H9 (cell line): ENCODE results near the gene DOC2A. TPM values are rescaled to one million over a fixed set of nuclear protein-coding genes. Genes with fewer than 3 reads are reported as not detected.

Source experiments
- DNase-seq: peaks from one replicate; pipeline ENCODE4 v3.0.0-alpha.2; 2017
- H2AFZ ChIP-seq: one replicate; pipeline ENCODE4 v1.6.1; 2013; ENCODE audit warnings: mild to moderate bottlenecking, low read length, control low read depth, moderate library complexity
- H2AK5ac ChIP-seq: 2 replicates; pipeline ENCODE4 v1.6.1; 2013; ENCODE audit warnings: low read length, control low read depth, mixed read lengths; ENCODE audit not compliant: insufficient read length
- H2BK120ac ChIP-seq: one replicate; pipeline ENCODE4 v1.6.1; 2013; ENCODE audit warnings: low read depth, mild to moderate bottlenecking, low read length, control low read depth, inconsistent platforms; ENCODE audit not compliant: poor library complexity, severe bottlenecking
- H2BK12ac ChIP-seq: 2 replicates; pipeline ENCODE4 v1.6.1; 2013; ENCODE audit warnings: low read length, control low read depth, mixed read lengths, low read depth; ENCODE audit not compliant: insufficient read length
- H2BK15ac ChIP-seq: 2 replicates; pipeline ENCODE4 v1.6.1; 2013; ENCODE audit warnings: low read depth, low read length, control low read depth
- H2BK20ac ChIP-seq: one replicate; pipeline ENCODE4 v1.6.1; 2013; ENCODE audit warnings: low read depth, mild to moderate bottlenecking, low read length, control low read depth, inconsistent platforms; ENCODE audit not compliant: poor library complexity, severe bottlenecking
- H2BK5ac ChIP-seq: 2 replicates; pipeline ENCODE4 v1.6.1; 2013; ENCODE audit warnings: low read length, control low read depth, mixed read lengths; ENCODE audit not compliant: insufficient read length
- H3K14ac ChIP-seq: 2 replicates; pipeline ENCODE4 v1.6.1; 2013; ENCODE audit warnings: low read length, control low read depth; ENCODE audit not compliant: insufficient read depth
- H3K18ac ChIP-seq: 2 replicates; pipeline ENCODE4 v1.6.1; 2013; ENCODE audit warnings: low read depth, mild to moderate bottlenecking, mixed read lengths, low read length, control low read depth; ENCODE audit not compliant: insufficient read length
- H3K23ac ChIP-seq: 2 replicates; pipeline ENCODE4 v1.6.1; 2013; ENCODE audit warnings: low read length, control low read depth, mixed read lengths, low read depth; ENCODE audit not compliant: insufficient read length
- H3K23me2 ChIP-seq: 2 replicates; pipeline ENCODE4 v1.6.1; 2013; ENCODE audit warnings: low read depth, mild to moderate bottlenecking, mixed read lengths, low read length, control low read depth; ENCODE audit not compliant: insufficient read length, poor library complexity, severe bottlenecking
- H3K27ac ChIP-seq: 2 replicates; pipeline ENCODE4 v1.5.1; 2013; ENCODE audit warnings: low read length, control low read depth, mixed read lengths, low read depth; ENCODE audit not compliant: insufficient read length
- H3K27me3 ChIP-seq: 2 replicates; pipeline ENCODE4 v1.6.1; 2013; ENCODE audit warnings: low read length, control low read depth, inconsistent platforms; ENCODE audit not compliant: insufficient read depth
- H3K4ac ChIP-seq: 2 replicates; pipeline ENCODE4 v1.6.1; 2013; ENCODE audit warnings: low read depth, mild to moderate bottlenecking, control low read depth, inconsistent platforms, low read length, moderate library complexity
- H3K4me1 ChIP-seq: 2 replicates; pipeline ENCODE4 v1.6.1; 2013; ENCODE audit warnings: low read length, control low read depth, inconsistent platforms; ENCODE audit not compliant: insufficient read depth
- H3K4me2 ChIP-seq: 2 replicates; pipeline ENCODE4 v1.6.1; 2013; ENCODE audit warnings: low read length, control low read depth, mixed read lengths; ENCODE audit not compliant: insufficient read length, insufficient read depth
- H3K56ac ChIP-seq: 2 replicates; pipeline ENCODE4 v1.6.1; 2013; ENCODE audit warnings: low read depth, mild to moderate bottlenecking, mixed read lengths, low read length, control low read depth; ENCODE audit not compliant: insufficient read length
- H3K79me1 ChIP-seq: 2 replicates; pipeline ENCODE4 v1.6.1; 2013; ENCODE audit warnings: low read depth, mild to moderate bottlenecking, moderate library complexity, low read length, control low read depth, inconsistent platforms; ENCODE audit not compliant: insufficient read depth, poor library complexity, severe bottlenecking
- H3K79me2 ChIP-seq: 2 replicates; pipeline ENCODE4 v1.6.1; 2013; ENCODE audit warnings: low read length, control low read depth, inconsistent platforms; ENCODE audit not compliant: insufficient read depth
- H3K9ac ChIP-seq: 2 replicates; pipeline ENCODE4 v1.6.1; 2013; ENCODE audit warnings: low read length, control low read depth, mixed read lengths; ENCODE audit not compliant: insufficient read length; ENCODE audit errors: extremely low read depth
- H3K9me3 ChIP-seq: one replicate; pipeline ENCODE4 v1.6.1; 2013; ENCODE audit warnings: low read depth, low read length, inconsistent platforms; ENCODE audit not compliant: control insufficient read depth
- H3T11ph ChIP-seq: one replicate; pipeline ENCODE4 v1.6.1; 2013; ENCODE audit warnings: mild to moderate bottlenecking, low read length, control low read depth, inconsistent platforms
- H4K20me1 ChIP-seq: one replicate; pipeline ENCODE4 v1.6.1; 2013; ENCODE audit not compliant: control insufficient read depth, insufficient read length, insufficient read depth
- H4K5ac ChIP-seq: 2 replicates; pipeline ENCODE4 v1.6.1; 2013; ENCODE audit warnings: low read depth, mild to moderate bottlenecking, mixed read lengths, low read length, control low read depth; ENCODE audit not compliant: insufficient read length
- H4K8ac ChIP-seq: replicated peaks from 2 replicates; pipeline ENCODE4 v1.6.1; 2013; ENCODE audit warnings: low read length, control low read depth, mixed read lengths, low read depth; ENCODE audit not compliant: insufficient read length
- H4K91ac ChIP-seq: 2 replicates; pipeline ENCODE4 v1.6.1; 2013; ENCODE audit warnings: low read depth, mild to moderate bottlenecking, moderate library complexity, mixed read lengths, low read length, control low read depth; ENCODE audit not compliant: insufficient read length
- H3K27ac Mint-ChIP-seq, 3 experiments: 2 replicates in 2 of 3; 3 replicates in 1 of 3; pipeline ENCODE4 v1.8.0; 2020 to 2021; ENCODE audit warnings: mixed read lengths in 3 of 3, mild to moderate bottlenecking in 1 of 3, moderate library complexity in 1 of 3
- H3K27me3 Mint-ChIP-seq: 2 replicates; pipeline ENCODE4 v1.8.0; 2021; ENCODE audit warnings: low read depth, mild to moderate bottlenecking, moderate library complexity, mixed read lengths
- H3K36me3 Mint-ChIP-seq, 3 experiments: 2 replicates in 2 of 3; 3 replicates in 1 of 3; pipeline ENCODE4 v1.8.0; 2020 to 2021; ENCODE audit warnings: low read depth in 3 of 3, mixed read lengths in 3 of 3; ENCODE audit not compliant: insufficient read depth in 1 of 3
- H3K4me1 Mint-ChIP-seq, 2 experiments: 2 replicates each; pipeline ENCODE4 v1.8.0; 2020; ENCODE audit warnings: mixed read lengths in 2 of 2
- H3K4me3 Mint-ChIP-seq, 2 experiments: 2 replicates in 1 of 2; 3 replicates in 1 of 2; pipeline ENCODE4 v1.8.0; 2020 to 2021; ENCODE audit warnings: mild to moderate bottlenecking in 2 of 2, mixed read lengths in 2 of 2, moderate library complexity in 1 of 2
- H3K9me3 Mint-ChIP-seq, 2 experiments: 2 replicates in 1 of 2; 3 replicates in 1 of 2; pipeline ENCODE4 v1.8.0; 2020; ENCODE audit warnings: mild to moderate bottlenecking in 2 of 2, mixed read lengths in 2 of 2, moderate library complexity in 1 of 2
- WGBS: extraction: QIAGEN DNeasy Blood & Tissue Kit; methylation state at CpG from one replicate; pipeline ENCODE4 v1.1.7; 2013; ENCODE audit warnings: missing lambda C conversion rate, low lambda C conversion rate, mixed read lengths; ENCODE audit not compliant: insufficient read length; ENCODE audit errors: extremely low coverage; 5-methylcytosine and 5-hydroxymethylcytosine counted together
- total RNA-seq: library from RNA; stranded (reverse); gene quantifications from 2 replicates; pipeline ENCODE4 v1.2.1, GENCODE V29; 2021
- TF ChIP-seq, protein P1 (sequence below): fragments of 200-600 bp; sonication (generic); conservative IDR thresholded peaks from 3 replicates; pipeline ENCODE4 v1.8.0; 2021; ENCODE audit warnings: antibody characterized with exemption, mild to moderate bottlenecking

DOC2A gene
- total RNA-seq, 1 experiment from 2014 or later: 12.2 TPM

DNA sequence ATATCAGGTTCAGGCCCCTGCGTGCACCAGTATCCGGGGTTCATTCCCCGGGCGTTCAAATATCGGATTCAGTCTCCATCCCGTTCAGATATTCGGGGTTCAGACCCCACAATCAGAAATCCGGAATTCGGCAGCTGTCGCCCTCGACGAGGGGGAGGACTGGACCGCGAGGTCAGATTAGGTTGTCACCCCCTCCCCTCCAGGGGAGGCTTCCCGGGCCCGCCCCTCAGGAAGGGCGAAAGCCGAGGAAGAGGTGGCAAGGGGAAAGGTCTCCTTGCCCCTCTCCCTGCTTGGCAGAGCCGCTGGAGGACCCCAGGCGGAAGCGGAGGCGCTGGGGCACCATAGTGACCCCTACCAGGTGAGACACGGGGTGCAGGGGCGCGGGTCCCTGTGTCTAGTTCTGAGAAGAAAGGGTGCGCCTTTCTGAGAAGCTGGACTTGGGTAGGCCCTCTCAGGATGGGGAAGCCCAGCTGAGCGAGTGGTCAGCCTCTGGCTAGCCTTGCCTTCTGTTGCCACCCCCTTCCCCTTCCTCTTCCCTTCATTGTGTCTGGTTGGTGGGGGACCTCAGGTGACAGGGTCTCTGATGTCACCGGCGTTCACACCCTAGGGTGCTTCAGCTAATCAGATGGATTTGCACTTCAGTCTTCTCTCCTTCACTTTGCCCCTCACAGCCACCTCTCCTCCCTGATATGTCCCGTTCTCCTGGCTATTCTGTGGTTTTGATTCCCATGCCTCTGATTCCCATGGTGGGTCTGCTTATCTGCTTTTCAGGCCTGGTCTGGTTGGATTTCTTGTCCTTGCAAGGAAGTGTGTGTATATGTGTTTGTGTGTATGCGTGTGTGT lies 36.3 kb downstream of the DOC2A start:
- Histone ChIP-seq H2BK15ac (no peak overlapping the region), H3K9me3 (peaks cover 7% of the 10 kb centered on the region), H3K9ac (peak overlapping the region; percentile 49), H3K56ac (no peak overlapping the region), H4K20me1 (no peaks in the 10 kb centered on the region), H3K79me2 (peaks cover 5% of the 10 kb centered on the region; the same call in 1 of the 2 replicates), H4K5ac (no peak overlapping the region), H2AFZ (no peak overlapping the region), H2BK20ac (no peak overlapping the region), H2BK5ac (no peak overlapping the region), H2BK120ac (no peak overlapping the region), H3K79me1 (peaks cover 7% of the 10 kb centered on the region), H4K91ac (no peak overlapping the region), H2BK12ac (no peak overlapping the region), H3K23ac (no peak overlapping the region), H3K14ac (no peak overlapping the region; the same call in 1 of the 2 replicates), H3K27ac (no peak overlapping the region), H3K23me2 (peaks cover 14% of the 10 kb centered on the region), H3K4me1 (peaks cover 3% of the 10 kb centered on the region; the same call in 1 of the 2 replicates), H3K18ac (no peak overlapping the region), H3K27me3 (peaks cover 3% of the 10 kb centered on the region; the same call in 1 of the 2 replicates), H3K4me2 (peak overlapping the region; percentile 84), H4K8ac (no peak overlapping the region), H3T11ph (no peak overlapping the region), H3K4ac (no peak overlapping the region), H2AK5ac (no peak overlapping the region)
- Mint-ChIP-seq H3K4me3 (peak overlapping the region; percentile 95 to 96), H3K4me1 (peaks cover 29% of the 10 kb centered on the region in 2 experiments), H3K9me3 (peaks cover 14 to 16% of the 10 kb centered on the region in 2 experiments), H3K27me3 (peaks cover 16% of the 10 kb centered on the region), H3K36me3 (peaks cover 36 to 50% (median 47%) of the 10 kb centered on the region in 3 experiments), H3K27ac (peak overlapping the region in 2 of 3 experiments; percentile 44 to 83; a peak in 4 of 7 replicates)
- WGBS: no CpG with 5 or more reads among the region's 31 CpGs
- no peak for DNase-seq
- TF ChIP-seq, protein P1, sequence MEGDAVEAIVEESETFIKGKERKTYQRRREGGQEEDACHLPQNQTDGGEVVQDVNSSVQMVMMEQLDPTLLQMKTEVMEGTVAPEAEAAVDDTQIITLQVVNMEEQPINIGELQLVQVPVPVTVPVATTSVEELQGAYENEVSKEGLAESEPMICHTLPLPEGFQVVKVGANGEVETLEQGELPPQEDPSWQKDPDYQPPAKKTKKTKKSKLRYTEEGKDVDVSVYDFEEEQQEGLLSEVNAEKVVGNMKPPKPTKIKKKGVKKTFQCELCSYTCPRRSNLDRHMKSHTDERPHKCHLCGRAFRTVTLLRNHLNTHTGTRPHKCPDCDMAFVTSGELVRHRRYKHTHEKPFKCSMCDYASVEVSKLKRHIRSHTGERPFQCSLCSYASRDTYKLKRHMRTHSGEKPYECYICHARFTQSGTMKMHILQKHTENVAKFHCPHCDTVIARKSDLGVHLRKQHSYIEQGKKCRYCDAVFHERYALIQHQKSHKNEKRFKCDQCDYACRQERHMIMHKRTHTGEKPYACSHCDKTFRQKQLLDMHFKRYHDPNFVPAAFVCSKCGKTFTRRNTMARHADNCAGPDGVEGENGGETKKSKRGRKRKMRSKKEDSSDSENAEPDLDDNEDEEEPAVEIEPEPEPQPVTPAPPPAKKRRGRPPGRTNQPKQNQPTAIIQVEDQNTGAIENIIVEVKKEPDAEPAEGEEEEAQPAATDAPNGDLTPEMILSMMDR: no peak
